ENCODE measurements around the gene SYCP2L. TPM values are rescaled to one million over a fixed set of nuclear protein-coding genes. Genes with fewer than 3 reads are reported as not detected.

SYCP2L gene
- total RNA-seq, 1 donor from 2014 or later = 2.6 TPM

DNA sequence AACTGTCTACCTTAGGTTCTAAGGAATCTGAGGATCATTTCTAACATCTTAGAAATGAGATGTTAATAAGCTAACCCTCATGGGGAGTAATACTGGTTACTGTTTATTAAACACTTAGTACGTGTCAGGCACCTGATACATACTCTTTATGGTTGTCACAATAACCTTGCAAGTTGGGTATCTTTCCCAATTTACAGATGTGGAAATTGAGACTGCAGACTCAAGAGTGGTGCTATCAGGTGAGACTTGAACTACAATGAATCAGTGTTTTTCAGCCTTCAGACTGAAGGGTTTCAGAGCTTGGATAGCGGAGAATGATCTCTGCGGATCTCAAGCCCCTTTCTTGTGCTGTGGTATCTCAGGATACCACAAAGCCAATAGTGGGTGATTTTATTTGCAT, 130.2 kb downstream of the SYCP2L start:
- Mint-ChIP-seq H3K36me3 (ENCODE audit: low read depth) (no peaks in the 10 kb centered on the region), H3K4me1 (ENCODE audit: low read depth) (peaks cover 34% of the 10 kb centered on the region), H3K4me3 (ENCODE audit: unreplicated experiment) (no peak overlapping the region), H3K27me3 (ENCODE audit: low read depth) (no peaks in the 10 kb centered on the region), H3K9me3 (ENCODE audit: low read depth) (no peaks in the 10 kb centered on the region), H3K27ac (ENCODE audit: unreplicated experiment) (no peak overlapping the region)
- DNase-seq (ENCODE audit: low spot score) = no peak
- TF ChIP-seq CTCF (IDR thresholded peaks at IDR 0.05) = no peak

GRCh38 chr6:11018225-11018624, 131.4 kb downstream of the SYCP2L start:
- H3K27ac Mint-ChIP-seq (ENCODE audit: unreplicated experiment) = no peak overlapping the region

DNA sequence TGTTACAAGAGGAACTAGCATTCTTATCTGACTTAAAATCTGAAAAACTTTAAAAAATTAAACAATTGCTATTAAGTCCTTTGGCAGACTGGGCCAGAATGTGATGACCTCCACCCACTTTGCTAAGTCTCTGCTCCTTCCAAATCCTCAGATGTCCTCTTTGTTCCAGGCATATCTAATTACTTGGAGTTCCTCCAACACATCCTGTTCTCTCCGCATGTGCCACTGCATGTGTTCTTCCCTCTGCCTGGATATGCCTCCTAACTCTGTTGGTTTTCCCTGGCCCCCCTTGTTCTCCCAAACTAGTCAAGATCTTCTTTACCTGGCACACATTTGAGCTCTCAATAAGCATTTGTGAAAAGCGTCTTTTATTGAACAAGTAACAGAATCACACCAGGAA, 134.2 kb downstream of the SYCP2L start:
- H3K4me1 Mint-ChIP-seq (ENCODE audit: low read depth) = peaks cover 53% of the 10 kb centered on the region
- H3K27ac Mint-ChIP-seq (ENCODE audit: unreplicated experiment) = peak overlapping the region; percentile 59
- H3K4me3 Mint-ChIP-seq (ENCODE audit: unreplicated experiment) = no peak overlapping the region
- TF ChIP-seq CTCF (IDR thresholded peaks at IDR 0.05) = no peak
- no peaks in the 10 kb centered on the region for H3K36me3 Mint-ChIP-seq (ENCODE audit: low read depth)
- no peaks in the 10 kb centered on the region for H3K27me3 Mint-ChIP-seq (ENCODE audit: low read depth)
- H3K9me3 Mint-ChIP-seq (ENCODE audit: low read depth) = no peaks in the 10 kb centered on the region
- DNase-seq (ENCODE audit: low spot score) = no peak

More at GRCh38 chr6:11018225-11018624, 131.4 kb downstream of the SYCP2L start:
- Mint-ChIP-seq H3K4me3 (ENCODE audit: unreplicated experiment) (no peak overlapping the region), H3K27me3 (ENCODE audit: low read depth) (no peaks in the 10 kb centered on the region), H3K4me1 (ENCODE audit: low read depth) (peaks cover 33% of the 10 kb centered on the region), H3K36me3 (ENCODE audit: low read depth) (no peaks in the 10 kb centered on the region), H3K9me3 (ENCODE audit: low read depth) (no peaks in the 10 kb centered on the region)
- TF ChIP-seq CTCF (IDR thresholded peaks at IDR 0.05) = no peak
- DNase-seq (ENCODE audit: low spot score) = no peak

- no peak for TF ChIP-seq CTCF (IDR thresholded peaks at IDR 0.05)
- Mint-ChIP-seq H3K36me3 (ENCODE audit: low read depth) (no peaks in the 10 kb centered on the region), H3K4me3 (ENCODE audit: unreplicated experiment) (no peak overlapping the region), H3K4me1 (ENCODE audit: low read depth) (peaks cover 58% of the 10 kb centered on the region), H3K27ac (ENCODE audit: unreplicated experiment) (no peak overlapping the region), H3K9me3 (ENCODE audit: low read depth) (no peaks in the 10 kb centered on the region), H3K27me3 (ENCODE audit: low read depth) (no peaks in the 10 kb centered on the region)
- no peak for DNase-seq (ENCODE audit: low spot score)
These were observed 134.9 kb downstream of the SYCP2L start for GRCh38 chr6:11021714-11022113.

- TF ChIP-seq CTCF (IDR thresholded peaks at IDR 0.05) = no peak
- H3K4me1 Mint-ChIP-seq (ENCODE audit: low read depth) = peaks cover 58% of the 10 kb centered on the region
These were observed 136.2 kb downstream of the SYCP2L start for GRCh38 chr6:11023032-11023431.

More at GRCh38 chr6:11023032-11023431, 136.2 kb downstream of the SYCP2L start:
- H3K27ac Mint-ChIP-seq (ENCODE audit: unreplicated experiment) = peak overlapping the region; percentile 34
- H3K4me3 Mint-ChIP-seq (ENCODE audit: unreplicated experiment) = no peak overlapping the region
- no peaks in the 10 kb centered on the region for H3K9me3 Mint-ChIP-seq (ENCODE audit: low read depth)
- no peaks in the 10 kb centered on the region for H3K36me3 Mint-ChIP-seq (ENCODE audit: low read depth)
- no peak for DNase-seq (ENCODE audit: low spot score)
- no peaks in the 10 kb centered on the region for H3K27me3 Mint-ChIP-seq (ENCODE audit: low read depth)

Other genes with a start within 250 kb of the SYCP2L start
- 0.82 to 0.97 TPM in 2 of 3 replicates, not detected in the other for gene C6orf52, start 192.4 kb upstream of the SYCP2L start, total RNA-seq
- gene PAK1IP1, start 192.1 kb upstream of the SYCP2L start, total RNA-seq = 11.5 to 14.7 TPM (median 11.9 TPM) in 3 replicates
- 115 to 119 TPM (median 117 TPM) in 3 replicates for gene TMEM14C, start 164.0 kb upstream of the SYCP2L start, total RNA-seq
- 45.5 to 65.9 TPM (median 50.5 TPM) in 3 replicates for gene TMEM14B, start 139.2 kb upstream of the SYCP2L start, total RNA-seq
- not detected in 3 replicates for gene MAK, start 48.5 kb upstream of the SYCP2L start, total RNA-seq
- not detected in 3 replicates for gene GCM2, start 5.0 kb upstream of the SYCP2L start, total RNA-seq
- gene ELOVL2, start 157.3 kb downstream of the SYCP2L start, total RNA-seq = 18.1 to 41.3 TPM (median 18.2 TPM) in 3 replicates
- gene SMIM13, start 206.8 kb downstream of the SYCP2L start, total RNA-seq = 18.0 to 22.7 TPM (median 20.9 TPM) in 3 replicates
- gene ERVFRD-1, start 224.7 kb downstream of the SYCP2L start, total RNA-seq = not detected in 3 replicates

All from chondrocyte (in vitro differentiated cells).